Stimulated activated CD4-positive, alpha-beta T cell treated with anti-CD3 and anti-CD28 coated beads, Interleukin-4, amount 100 ng/mL, for 48 hours (primary cell): ENCODE data around the gene BAIAP2.
"Not testable (repeated sequence)": the region's sequence is repeated elsewhere in the genome, so short reads cannot be mapped to it uniquely, and the experiment has no call there.

Experiments used
- DNase-seq, 2 donors: peaks; one replicate each; pipeline ENCODE4 v3.0.0-alpha.2; 2020; ENCODE audit warnings: low read depth in 2 of 2

Gene BAIAP2

DNA sequence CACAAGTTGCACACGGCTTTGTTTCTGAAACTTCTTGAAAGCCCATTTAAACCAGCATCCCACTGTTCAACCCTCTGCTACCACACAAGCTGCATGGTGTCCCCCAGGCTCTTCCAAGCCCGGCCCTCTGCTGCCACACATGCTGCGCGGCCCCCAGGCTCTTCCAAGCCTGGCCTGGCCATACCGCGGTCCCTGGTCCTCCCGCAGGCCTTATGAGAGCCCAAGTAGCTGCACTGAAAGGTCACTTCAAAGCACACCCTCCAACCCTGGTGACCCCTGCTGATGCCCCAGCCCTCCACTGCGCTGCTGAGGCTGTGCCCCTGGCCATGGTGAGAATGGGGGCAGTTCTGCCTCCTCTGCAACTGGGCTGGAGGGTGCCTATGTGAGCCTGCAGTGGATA is 104.5 kb downstream of the BAIAP2 start:
- DNase-seq, result no peak

DNA sequence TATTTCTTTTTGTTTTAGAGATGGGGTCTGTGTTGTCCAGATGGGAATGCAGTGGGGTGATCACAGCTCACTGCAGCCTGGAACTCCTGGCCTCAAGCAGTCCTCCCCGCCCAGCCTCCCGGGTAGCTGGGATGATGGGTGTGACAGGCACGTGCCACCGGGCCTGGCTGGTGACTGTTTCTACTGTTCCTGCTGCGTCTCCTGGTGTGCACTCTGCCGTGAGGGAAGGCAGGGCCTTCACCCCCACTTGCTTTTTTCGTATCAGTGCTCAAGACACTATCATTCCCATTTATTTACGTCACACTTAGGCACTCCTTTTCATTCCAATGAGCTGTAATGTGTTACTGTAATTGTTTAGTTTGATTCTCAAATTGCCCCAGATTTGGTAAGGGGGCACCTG is 105.1 kb downstream of the BAIAP2 start:
- DNase-seq, result no peak

DNA sequence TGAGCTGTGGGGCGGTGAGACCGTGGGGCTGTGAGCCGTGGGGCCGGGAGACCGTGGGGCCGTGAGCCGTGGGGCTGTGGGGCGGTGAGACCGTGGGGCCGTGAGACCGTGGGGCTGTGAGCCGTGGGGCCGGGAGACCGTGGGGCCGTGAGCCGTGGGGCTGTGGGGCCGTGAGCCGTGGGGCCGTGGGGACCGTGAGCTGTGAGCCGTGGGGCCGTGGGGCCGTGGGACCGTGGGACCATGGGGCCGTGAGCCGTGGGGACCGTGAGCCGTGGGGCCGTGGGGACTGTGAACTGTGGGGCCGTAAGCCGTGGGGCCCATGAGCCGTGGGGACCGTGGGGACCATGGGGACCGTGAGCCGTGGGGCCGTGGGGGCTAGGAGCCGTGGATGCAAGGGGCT is 105.7 kb downstream of the BAIAP2 start:
- DNase-seq, result no peak

DNA sequence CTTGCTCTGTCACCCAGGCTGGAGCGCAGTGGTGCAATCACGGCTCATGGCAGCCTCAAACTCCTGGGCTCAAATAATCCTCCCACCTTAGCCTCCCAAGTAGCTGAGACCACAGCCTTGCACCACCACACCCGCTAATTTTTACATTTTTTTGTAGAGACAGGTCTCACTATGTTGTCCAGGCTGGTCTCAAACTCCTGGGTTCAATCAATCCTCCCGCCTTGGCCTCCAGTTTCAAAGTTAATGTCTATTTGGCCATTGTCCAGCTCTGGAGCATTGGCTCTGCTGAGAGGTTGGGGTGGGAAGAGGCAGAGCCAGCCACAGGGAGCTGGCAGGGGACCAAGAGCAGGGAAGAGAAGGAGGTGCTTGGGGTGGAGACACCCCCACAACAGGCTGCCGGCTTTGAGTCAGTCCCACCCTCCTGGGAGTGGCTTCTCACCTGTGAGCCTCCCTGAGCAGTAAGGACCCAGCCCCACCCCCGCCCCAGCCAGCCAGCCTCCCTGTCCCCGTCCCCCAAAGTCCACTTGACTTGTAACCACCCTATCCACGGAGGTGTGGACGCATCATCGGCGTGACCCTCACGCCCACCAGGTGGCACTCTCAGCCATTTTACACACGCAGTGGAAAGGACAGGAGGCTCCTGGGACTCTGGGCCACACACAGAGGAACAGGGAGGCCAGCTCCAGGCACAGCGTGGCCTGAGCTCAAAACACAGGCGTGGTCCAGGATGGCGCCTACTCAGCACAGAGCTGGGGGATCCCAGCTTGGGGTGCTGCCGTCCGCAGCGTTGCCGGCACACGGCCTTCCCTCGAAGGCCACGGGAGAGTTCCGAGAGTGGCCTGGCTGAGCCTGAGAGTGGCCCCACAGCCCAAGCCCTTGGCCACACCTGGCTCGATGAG is 107.6 kb downstream of the BAIAP2 start:
- DNase-seq, result peak; percentile 45 to 47

DNA sequence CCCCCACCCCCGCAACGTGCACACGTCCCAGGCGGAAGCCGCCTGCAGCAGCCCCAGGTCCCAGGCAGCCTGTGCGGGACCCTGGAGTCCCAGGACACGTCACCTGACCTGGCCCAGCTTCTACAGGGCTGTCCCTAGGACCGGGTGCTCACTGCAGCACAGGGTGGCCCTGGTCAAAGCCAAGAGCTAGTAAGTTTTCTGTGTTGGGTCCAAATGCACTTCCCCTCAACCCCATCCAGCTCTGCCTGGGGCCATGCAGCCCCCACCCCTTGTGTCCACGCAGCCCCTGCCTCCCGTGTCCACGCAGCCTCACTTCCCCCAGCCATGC is 108.2 kb downstream of the BAIAP2 start:
- no peak for DNase-seq

DNA sequence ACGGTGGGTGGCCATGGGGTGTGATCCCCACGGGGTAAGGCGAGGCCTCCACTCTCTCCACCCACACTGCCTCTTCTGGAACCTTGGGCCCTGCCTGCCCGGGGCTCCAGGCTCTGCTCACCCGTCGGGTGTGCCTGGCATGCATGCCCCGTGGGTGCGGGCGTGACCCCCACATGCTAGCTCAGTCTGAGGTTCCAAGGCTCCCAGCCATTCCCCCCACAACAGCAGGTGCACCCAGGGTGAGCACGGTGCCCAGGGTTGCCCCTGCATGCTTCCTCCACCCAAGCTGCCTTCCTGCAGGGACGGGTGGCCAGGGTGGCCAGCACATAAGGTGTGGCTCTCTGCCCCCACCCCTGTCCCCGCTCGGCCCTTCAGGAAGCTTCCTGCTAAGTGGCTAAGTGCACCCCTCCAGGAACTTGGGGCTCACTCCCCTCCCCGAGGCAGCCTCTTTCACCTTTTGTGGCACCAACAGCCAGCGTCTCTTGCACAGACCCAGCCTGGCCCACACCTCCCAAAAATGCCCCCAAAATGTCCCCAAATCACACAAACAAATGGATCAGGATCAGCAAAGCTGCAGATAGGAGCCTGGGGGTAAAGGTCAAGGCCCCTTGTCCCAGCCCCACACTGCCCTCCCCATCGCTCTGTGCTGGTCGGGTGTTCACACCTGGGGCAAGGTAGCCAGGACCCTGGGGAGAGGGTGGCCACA is 108.9 kb downstream of the BAIAP2 start:
- DNase-seq, result no peak

DNA sequence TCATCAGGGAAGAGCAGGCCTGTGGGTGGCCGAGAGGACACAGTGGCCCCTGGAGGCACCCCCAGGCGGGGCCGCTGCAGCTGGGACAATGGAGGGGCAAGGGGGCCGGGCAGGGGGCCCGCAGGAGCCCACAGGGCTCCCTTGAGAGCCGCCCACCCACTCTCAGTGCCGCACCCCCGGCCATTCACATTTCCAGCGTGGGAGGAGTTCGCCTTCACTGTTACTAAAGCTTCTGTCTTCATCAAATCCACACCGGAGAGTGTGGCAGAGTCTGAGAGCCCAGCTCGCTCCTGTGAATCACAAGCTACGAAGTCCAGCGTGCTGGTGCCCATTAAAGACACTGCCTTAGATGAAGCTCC is 109.5 kb downstream of the BAIAP2 start:
- DNase-seq, result no peak

DNA sequence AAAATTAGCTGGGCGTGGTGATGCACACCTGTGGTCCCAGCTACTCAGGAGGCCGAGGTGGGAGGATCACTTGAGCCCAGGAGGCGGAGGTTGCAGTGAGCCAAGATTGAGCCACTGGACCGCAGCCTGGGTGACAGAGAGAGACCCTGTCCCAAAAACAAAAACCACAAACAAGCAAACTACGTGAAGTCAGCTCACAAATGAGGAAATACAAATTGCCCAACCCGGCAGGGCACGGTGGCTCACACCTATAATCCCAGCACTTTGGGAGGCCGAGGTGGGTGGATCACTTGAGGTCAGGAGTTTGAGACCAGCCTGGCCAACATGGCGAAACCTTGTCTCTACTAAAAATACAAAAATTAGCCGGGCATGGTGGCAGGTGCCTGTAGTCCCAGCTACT is 111.3 kb downstream of the BAIAP2 start:
- not testable (repeated sequence) for DNase-seq

DNA sequence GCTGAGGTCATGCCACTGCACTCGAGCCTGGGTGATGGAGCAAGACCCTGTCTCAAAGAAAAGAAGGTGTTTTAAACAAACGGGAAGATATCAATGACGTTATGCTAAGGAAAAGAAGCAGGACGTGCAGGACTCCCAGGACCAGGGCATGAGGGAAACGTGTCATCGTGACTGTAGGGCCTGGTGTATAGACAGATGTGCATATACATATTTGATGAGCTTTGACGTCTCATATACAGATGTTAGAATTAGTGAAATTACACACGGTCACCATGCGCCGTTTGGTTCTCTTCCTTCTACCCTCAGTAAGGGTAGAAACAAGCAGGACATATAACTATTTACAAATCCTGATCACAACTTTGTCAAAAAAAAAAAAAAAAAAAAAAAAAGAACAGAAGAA is 112.8 kb downstream of the BAIAP2 start:
- no peak for DNase-seq

DNA sequence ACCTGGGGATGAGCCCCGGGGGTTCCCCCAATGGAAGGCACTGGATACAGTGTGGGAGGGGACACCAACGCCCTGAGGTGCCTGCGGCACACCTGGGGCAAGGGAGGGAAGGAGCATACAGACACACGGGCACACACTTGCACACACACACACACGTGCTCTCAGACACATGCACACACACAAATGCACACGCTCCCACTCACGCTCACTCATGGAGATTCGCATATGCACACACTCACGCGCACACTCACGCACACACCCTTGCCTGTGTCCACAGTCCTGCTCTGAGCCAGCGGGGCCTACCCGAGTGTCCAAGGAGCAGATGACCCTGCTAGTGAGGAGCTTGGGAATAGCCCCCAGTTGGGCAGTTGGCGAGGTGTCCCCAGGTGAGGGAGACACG is 113.6 kb downstream of the BAIAP2 start:
- DNase-seq, result no peak

DNA sequence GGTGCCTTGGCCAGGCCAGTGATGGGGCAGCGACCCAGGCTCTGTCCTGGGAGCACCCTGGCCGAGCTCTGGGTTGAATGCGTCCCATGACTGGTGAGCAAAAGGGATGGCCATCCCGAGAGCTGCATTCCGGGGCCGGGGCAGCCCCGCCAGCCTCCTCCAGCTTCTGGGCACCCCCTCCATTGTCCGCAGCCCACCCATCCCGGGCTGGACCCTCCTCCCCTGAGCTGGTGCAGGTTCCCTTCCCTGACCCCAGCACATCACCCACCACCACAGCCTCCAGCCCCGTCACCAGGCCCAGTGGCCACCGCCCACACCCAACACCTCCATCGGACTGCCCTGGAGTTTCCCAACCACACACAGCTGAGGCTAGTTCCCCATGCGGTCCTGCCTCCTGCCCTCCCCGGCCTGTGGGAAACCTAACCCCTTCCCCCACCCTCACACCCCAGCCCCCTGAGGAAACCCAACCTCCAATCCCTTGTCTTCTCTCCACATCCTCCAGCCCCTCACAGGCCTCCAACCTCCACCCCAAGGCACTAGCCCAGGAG is 114.1 kb downstream of the BAIAP2 start:
- no peak for DNase-seq

DNA sequence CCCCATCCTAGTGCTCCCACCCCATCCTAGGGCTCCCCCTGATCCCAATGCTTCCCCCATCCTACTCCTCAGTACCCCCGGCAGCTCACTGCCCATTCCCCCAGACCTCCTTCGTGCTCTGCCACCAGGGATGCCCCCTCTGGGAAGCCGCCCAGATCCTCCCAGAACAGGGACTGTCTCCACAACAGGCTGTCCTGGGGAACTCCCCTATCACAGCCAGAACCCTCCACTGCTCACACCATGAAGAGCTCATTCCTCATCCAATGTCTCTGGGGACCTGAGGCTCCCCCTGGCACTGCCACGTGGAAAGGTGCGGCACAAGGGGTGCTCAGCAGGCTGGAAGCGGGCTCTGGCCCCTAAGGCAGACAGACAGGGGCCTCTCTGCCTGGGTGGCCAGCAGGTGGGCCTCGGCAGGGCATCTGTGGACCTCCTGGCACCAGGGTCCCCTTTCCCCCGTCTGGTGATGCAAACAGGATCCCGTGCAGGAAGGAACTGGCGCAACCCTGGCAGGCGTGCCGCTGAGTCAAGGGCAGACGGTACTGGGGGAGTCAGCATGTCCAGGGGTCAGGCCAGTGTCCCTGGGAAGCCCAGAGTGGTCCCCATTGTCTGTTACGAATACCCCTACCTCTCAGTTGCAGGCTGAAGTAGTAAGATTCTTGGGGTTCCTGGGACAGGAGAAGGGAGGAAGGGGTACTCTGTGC is 115.6 kb downstream of the BAIAP2 start:
- DNase-seq, result no peak

DNA sequence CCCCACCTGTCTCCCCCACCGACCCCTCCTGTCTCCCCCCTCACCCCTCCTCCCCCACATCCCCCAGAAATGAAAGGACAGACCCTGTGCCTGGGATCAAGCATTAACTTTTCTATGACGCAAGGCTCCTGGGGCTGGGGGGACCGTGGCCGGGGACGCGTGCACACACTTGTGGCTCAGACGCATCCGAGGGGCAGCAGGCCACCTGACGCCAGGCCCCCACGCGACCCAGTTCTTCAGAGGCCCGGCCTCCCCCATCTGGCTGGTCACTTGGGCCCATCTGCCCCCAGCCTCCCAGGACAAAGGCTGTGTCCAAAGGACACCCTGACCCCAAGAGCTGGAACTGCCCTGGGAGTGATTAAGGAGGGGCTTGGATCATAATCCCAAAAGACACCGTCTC is 116.3 kb downstream of the BAIAP2 start:
- no peak for DNase-seq

DNA sequence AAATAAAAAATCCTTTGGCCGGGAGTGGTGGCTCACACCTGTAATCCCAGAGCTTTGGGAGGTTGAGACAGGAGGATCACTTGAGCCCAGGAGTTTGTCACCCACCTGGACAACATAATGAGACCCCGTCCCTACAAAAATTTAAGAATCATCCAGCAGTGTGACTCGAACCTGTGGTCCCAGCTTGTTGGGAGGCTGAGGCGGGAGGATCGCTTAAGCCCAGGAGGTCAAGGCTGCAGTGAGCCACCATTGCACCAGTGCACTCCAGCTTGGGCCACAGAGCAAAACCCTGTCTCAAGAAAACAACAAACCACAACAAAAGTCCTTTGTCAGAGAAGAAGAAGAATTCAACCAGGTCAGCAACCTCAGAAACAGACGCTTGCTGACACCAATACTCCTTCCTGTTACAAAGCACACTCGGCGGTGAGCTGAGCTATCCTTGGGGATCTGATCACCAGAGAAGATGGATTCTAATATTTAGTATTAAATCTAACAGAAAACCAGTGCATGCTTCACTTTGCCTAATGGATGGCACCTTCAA is 117.4 kb downstream of the BAIAP2 start:
- no peak for DNase-seq

DNA sequence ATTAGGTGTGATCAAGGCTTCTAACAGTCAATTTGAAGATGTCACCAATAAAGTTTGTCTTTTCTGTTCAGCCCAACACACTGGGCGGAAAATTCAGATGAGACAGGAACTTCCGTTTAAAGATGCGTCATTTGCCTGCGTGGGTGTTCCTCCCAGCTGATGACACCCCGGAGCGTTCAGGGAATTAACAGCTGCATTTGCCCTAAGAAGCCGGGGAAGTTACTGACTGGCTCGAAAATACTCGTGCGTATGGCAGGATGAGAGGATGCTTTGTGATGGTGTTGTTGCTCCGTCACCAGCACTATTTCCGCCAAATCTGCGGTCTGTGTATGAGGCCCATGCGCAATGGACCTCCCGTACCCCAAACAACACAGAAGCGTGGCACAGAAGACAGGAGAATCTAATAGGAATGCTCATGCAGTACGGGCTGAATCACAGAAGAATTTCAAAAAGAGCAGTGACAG is 118.4 kb downstream of the BAIAP2 start:
- DNase-seq, result no peak

DNA sequence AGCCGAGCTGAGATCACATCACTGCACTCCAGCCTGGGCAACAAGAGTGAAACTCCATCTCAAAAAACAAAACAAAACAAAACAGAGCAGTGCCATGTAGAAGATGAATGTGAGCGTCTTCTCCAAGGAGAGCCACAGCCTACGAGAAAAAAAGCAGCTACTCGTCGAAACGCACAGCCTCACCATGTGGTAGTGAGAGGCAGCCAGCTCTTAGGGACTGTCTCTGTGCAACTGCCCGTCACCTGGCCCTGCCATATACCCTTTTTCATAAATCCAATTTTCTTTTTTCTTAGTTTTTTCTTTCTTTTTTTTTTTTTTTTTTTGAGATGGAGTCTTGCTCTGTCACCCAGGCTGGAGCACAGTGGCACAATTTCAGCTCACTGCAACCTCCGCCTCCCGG is 119.1 kb downstream of the BAIAP2 start:
- DNase-seq, result not testable (repeated sequence)

DNA sequence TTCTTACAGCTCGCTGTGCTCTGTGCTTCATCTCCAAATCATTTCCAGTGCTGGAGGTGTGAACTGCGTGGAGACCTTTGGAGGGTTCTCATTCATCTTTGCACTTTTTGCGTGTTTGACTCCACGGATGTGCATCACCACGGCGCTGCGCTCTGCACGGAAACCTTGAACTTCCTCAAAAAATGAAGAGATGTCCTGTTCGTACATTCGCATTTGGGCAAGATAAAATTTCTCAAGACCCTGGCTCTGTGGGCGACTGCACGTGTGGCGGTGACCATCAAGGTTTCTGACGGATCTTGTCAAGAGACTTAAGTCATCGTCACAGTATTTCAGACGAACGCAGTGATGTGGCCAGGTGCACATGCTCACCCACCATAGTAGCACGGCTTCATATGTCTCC is 120.0 kb downstream of the BAIAP2 start:
- DNase-seq, result no peak

DNA sequence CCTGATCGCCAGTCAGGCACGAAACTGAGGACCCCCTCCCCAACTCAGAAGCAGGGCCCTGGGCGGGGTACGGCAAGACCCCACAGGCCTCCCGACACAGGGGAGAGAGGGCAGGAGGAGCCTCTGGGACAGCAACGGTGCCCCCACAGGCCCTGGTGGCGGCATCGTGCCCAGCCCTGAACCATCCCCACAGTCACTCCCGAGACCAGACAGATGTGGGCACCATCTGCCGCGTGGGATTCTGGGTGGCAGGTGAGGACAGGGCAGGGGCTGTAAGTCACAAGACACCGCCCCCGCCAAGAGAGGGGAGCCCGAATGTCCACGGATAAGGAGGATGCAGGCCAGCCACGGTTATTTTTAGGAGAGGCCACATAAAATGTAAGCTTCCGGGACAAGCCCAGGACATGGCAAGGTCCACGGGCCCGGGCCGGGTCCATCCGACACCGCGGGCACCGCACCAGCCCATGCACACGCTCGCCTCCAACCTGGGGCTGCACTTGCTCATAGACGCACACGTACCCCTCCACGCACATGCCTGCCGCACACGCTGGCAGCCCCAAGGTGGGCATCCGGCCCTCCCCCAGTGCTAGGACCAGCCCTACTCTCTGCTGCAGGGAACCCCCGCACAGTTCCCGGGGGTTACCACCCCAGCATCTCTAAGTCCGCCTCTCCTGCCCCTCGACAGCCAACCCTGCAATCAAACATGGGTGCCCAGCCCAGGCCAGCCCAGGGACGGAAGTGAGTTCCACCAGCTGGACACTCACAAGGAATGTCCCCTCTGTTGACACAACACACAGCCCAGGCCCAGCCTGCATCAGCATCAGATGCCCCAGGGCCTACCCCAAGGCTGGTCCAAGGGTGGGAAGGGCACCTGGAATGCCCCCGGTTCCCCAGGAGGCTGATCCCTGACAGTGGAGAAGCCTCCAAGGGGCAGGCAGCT is 122.2 kb downstream of the BAIAP2 start:
- no peak for DNase-seq

DNA sequence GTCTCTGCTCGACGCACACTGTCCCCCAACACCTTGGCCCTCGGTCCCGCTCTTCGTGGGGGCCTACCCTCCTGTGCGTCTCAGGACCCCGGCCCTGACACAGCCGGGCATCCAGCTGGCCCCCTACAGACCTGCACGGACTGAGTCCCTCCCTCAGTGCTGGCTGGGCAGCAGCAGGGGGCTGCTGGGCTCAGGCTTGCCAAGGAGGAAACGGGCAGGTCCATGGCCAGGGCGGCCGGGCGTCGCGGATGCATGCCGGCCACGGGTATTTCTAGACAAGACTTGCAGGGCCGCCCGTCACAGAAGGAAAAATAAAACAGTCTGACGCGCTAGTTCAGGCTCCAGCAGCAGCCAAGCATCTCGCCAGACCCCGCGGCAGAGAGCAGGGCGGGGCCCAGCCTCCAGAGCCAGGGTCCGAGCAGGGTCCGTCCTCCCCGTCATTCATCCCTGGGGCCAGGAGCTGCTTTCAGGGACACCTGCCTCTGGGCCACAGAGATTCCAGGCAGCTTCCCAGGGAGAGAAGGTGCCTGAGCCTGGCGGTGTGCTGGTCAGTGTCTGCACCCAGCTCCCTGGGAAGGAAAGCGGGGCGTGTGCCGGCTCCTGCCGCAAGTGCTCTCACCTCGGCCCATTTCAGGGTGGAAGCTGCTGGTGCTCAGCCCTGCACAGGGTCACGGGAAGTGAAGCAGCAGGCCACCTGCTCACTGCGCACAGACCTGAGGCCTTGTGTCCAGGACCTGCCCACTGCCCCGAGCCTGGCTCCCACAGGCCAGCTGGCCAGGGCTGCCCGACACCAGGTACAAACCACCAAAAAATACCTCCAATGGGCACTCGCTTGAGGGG is 123.1 kb downstream of the BAIAP2 start:
- no peak for DNase-seq
